Measurements from ENCODE around the gene SCD5.

SCD5 gene

DNA sequence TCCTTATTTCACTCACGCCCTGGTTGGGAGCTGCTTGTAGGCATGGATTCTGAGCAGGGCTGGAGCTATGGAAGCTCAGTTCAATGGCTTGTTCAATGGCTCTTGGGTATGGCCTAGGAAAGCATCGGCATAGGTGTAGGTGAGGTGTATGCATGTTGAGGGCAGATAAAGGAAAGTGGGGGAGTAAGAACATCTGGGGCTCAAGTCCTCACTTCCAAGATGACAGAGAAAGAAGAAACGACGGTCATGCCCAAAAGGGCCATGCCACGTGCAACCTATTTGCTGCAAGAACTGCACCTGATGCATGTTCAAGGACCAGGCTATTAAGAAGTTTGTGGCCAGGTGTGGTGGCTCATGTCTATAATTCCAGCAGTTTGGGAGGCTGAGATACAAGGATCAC is 23.4 kb downstream of the SCD5 start:
- in situ Hi-C loops (cut with HindIII; ENCODE audit: low pct_unique_long_range_greater_than_20kb, low sequenced_read_pairs), result no loop called here
- no peak for TF ChIP-seq JUND (IDR thresholded peaks at IDR 0.05; ENCODE audit: low read depth)
- DNase-seq (ENCODE audit: low read depth in 1 of 2, low spot score in 1 of 2), result no peak

DNA sequence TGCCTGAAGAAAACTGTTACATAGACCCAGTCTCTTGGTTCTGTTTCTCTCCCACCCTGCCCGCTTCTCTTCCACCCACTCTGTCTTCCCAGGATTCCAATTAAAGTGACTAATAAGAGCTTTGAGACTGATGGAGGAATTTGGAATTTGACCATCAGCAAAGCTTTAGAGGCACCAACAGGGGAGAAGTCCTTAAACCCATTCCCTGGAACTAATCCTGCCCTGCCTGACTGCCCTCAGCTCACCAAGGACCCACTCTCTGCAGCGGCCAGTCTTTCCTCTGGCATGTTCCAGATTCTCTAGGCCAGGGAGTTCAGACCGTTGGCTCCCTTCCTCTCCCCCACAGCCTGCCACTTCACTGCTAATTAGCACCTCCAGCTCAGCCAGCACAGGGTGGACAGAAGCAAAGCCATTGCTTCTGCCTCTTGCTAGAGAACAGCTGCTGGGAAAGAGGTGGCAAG is 23.9 kb downstream of the SCD5 start:
- TF ChIP-seq JUND (IDR thresholded peaks at IDR 0.05; ENCODE audit: low read depth), result no peak
- in situ Hi-C loops (cut with HindIII; ENCODE audit: low pct_unique_long_range_greater_than_20kb, low sequenced_read_pairs), result no loop called here
- no peak for DNase-seq (ENCODE audit: low read depth in 1 of 2, low spot score in 1 of 2)

DNA sequence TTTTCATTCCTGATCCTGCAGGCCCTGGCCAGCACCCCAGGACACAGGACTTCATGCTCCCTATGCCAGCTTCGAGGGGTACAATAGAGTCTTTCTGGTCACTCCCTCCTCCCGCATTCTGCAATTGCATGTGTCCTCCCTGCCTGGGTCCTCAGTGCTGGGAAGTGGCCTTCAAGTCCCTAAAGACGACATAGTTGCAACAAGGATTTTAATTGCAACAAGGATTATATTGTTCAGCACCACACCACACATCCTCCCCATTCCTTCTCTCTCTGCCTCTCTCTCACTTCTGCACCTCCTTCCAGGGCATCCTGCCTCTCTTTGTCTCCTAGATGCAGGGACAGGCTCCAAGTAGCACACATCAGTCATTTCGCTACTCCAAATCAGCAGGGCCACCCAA is 25.5 kb downstream of the SCD5 start:
- TF ChIP-seq JUND (IDR thresholded peaks at IDR 0.05; ENCODE audit: low read depth), result no peak
- DNase-seq (ENCODE audit: low read depth in 1 of 2, low spot score in 1 of 2), result no peak
- in situ Hi-C loops (cut with HindIII; ENCODE audit: low pct_unique_long_range_greater_than_20kb, low sequenced_read_pairs), result no loop called here

DNA sequence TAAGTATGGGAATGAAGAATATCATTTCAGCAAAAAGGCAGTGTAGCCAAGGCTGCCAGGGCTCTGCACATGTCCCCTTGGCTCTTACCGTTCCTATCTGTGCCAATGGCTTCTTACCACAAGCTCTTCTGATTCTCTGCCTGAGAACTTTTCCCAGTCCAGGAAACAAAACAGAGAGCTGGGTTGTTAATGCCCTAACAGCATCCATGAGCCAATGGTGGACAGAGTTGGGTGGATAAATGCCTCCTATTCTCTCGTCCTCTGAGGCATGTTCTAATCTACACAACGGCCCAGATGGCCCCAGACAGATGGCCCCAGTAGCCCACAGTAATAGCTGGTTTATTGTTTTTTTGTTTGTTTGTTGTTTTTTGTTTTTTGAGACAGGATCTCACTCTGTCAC is 28.0 kb downstream of the SCD5 start:
- TF ChIP-seq JUND (IDR thresholded peaks at IDR 0.05; ENCODE audit: low read depth), result no peak
- no peak for DNase-seq (ENCODE audit: low read depth in 1 of 2, low spot score in 1 of 2)
- in situ Hi-C loops (cut with HindIII; ENCODE audit: low pct_unique_long_range_greater_than_20kb, low sequenced_read_pairs), result no loop called here

DNA sequence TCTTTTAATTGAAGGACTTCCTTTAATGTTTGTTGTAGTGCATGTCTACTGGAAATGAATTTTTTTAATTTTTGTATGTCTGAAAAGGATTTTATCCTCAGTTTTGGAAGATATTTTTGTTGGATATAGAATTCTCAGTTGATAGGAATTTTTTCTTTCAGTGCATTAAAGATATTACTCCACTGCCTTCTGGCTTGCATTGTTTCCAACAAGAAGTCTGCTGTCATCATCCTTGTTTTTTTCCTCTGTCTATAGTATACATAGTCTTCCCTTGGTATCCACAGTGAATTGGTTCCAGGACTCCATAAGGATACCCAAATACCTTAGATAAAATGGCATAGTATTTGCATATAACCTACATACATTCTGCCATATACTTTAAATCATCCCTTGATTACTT is 33.5 kb downstream of the SCD5 start:
- TF ChIP-seq JUND (IDR thresholded peaks at IDR 0.05; ENCODE audit: low read depth), result no peak
- DNase-seq (ENCODE audit: low read depth in 1 of 2, low spot score in 1 of 2), result no peak
- in situ Hi-C loops (cut with HindIII; ENCODE audit: low pct_unique_long_range_greater_than_20kb, low sequenced_read_pairs), result no loop called here

DNA sequence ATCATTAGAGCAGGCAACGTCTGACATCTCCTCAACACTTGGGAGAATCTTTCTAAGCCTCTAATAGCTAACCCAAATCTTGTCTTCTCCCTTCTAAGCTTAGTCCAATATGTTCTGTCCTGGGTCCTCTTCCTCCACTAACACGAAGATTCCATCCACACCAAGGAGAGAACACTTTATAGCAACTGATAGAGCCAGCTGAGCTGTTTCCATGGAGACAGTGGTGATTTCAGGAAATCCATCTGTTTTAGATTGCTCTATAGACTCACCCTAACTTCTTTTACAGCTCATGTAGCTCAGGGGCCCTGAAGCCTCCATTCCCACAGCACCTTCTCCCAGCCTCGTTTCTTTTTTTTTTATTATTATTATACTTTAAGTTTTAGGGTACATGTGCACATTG is 37.4 kb downstream of the SCD5 start:
- in situ Hi-C loops (cut with HindIII; ENCODE audit: low pct_unique_long_range_greater_than_20kb, low sequenced_read_pairs), result no loop called here
- no peak for TF ChIP-seq JUND (IDR thresholded peaks at IDR 0.05; ENCODE audit: low read depth)
- no peak for DNase-seq (ENCODE audit: low read depth in 1 of 2, low spot score in 1 of 2)

DNA sequence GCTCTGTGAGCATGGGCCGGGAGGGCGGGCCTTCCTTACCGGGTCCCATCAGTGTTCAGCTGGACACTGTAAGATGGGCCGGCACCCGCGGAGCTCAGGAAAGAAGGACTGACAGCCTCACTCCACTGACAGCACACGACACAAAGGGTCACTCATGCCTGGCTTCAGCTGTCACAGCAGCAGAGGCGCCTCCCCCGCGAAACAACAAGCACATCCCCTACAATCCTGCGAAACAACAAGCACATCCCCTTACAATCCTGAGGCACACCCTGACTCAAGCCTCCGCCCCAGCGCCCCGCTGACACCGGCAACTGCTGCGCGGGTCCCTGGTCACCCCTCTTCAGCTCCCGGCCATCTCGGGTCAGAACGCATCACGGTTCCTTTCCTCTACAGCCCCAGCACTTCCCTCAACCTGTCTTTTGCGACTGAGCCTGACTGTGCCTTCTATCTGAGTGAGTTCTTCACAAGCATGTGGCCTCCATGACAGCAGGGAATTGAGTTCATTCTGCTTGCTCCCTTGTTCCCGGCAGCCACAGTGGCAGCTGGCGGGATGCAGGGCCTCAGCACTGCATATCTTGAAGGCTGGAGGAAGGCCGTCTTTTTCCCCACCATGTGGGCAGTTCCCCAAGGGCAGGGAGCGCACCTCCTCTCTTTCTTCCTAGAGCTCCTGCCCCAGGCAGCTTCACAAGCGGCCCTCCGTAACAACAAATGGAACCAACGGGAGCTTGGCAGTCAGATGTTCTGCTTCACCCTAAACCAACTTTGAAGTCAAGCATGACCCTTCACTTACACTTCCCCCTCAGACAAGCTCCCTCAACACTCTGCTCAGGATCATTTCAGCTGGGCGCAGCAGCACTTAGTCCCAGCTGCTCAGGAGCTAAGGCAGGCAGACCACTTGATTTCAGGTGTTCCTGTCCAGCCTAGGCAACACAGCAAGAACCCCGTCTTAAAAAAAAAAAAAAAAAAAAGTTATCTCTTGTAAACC is 39.6 kb downstream of the SCD5 start:
- no peak for TF ChIP-seq JUND (IDR thresholded peaks at IDR 0.05; ENCODE audit: low read depth)
- no peak for DNase-seq (ENCODE audit: low read depth in 1 of 2, low spot score in 1 of 2)
- in situ Hi-C loops (cut with HindIII; ENCODE audit: low pct_unique_long_range_greater_than_20kb, low sequenced_read_pairs), result no loop called here

DNA sequence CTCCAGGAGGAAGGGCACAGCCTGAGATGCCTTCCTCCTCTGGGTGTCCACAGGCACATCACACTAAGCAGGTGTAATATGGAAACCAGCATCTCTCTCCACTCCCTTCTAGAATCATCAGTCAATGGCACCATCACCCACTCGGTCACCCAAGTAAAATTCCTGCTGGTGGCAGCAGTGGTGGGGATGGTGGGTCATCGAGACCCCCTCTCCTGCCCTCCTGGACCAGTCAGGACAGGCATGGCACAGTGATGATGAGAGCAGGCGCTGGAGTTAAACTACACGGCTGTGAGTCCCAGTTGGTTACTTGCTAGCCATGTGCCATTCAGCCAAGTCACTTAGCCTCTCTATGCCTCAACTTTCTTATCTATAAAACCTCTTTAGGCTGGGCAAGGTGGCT is 42.5 kb downstream of the SCD5 start:
- TF ChIP-seq JUND (IDR thresholded peaks at IDR 0.05; ENCODE audit: low read depth), result no peak
- DNase-seq (ENCODE audit: low read depth in 1 of 2, low spot score in 1 of 2), result no peak
- in situ Hi-C loops (cut with HindIII; ENCODE audit: low pct_unique_long_range_greater_than_20kb, low sequenced_read_pairs), result no loop called here

DNA sequence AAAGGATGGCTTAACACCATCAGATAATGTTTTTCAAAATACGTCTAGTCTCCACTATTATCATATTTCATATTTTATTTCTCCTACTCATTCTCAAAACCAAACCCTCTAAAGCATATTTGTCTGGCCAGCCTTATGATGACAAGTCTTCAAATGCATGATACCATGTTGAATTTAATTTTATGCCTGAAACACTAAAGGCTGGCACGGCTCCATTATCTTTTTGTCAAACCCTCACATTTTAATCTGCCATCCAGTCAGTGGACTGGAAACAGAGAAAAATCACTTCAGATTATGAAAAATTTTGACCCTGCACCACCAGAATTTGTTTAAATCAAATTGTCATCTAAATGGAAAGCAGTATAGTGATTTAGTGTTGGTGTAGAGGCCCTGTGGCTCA is 42.9 kb downstream of the SCD5 start:
- no peak for DNase-seq (ENCODE audit: low read depth in 1 of 2, low spot score in 1 of 2)
- no peak for TF ChIP-seq JUND (IDR thresholded peaks at IDR 0.05; ENCODE audit: low read depth)
- in situ Hi-C loops (cut with HindIII; ENCODE audit: low pct_unique_long_range_greater_than_20kb, low sequenced_read_pairs), result no loop called here

DNA sequence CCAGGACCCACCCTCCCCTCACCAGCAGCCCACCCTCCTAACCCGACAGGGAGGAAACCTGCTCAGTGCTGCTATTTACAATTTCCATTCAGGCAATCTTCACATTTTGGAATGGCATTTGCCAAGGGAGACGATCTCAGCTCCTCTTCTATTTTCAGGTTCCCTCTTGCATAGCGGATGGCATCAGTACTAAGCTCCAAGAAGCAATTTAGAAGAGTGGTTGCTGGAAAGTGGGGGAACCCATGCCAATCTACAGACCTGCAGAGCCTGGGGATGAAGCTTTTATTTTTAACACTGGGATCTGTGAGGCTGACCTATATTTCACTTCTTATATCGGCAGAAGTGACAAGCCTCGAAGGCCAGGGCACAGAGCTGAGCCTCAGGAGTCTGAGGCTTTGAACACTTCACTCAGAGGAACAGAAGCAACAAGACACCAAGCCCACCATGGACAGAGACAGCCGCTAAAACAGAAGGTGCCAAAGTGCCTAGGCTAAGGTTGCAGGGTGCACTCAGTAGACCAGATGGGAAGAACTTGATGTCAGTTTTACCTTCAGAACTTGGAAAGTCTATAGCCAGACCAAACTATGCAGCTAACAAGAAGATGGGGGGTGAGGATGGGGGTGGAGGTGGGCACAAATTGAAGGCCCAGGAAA is 44.0 kb downstream of the SCD5 start:
- no peak for DNase-seq (ENCODE audit: low read depth in 1 of 2, low spot score in 1 of 2)
- no peak for TF ChIP-seq JUND (IDR thresholded peaks at IDR 0.05; ENCODE audit: low read depth)
- in situ Hi-C loops (cut with HindIII; ENCODE audit: low pct_unique_long_range_greater_than_20kb, low sequenced_read_pairs), result no loop called here

DNA sequence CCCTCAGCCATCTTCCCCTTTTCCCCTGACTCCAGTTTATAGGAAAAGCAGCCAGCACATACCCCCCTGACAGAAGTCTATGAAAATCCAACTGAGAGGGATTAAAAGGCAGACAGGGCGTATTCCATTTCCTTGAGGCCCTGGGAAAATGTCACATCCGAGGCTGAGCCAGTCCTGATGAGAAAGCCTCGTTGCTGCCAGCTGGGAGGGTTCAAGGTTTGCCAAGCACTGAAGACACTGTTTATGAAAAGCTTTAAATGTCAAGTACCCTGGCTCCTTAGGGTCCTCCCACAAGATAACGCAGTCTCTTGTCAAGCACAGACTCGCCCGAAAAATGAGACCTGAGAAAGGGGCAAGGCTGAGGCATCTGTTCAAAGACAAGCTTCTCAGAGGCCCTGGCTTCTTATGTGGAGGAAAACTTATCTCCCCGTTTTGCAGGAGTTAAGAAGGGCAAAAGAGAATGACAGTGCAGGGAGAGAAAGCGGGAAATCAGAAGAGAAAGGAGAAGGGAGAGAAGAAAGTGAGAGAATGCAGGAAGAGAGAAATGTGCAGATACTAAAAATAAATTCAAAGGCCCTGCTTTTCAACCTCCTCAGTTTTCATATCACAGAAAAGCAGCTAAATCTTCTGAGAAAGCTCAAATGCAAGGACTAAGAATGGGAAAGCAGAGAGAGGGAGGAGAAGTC is 44.7 kb downstream of the SCD5 start:
- DNase-seq (ENCODE audit: low read depth in 1 of 2, low spot score in 1 of 2), result no peak
- in situ Hi-C loops (cut with HindIII; ENCODE audit: low pct_unique_long_range_greater_than_20kb, low sequenced_read_pairs), result no loop called here
- TF ChIP-seq JUND (IDR thresholded peaks at IDR 0.05; ENCODE audit: low read depth), result no peak

DNA sequence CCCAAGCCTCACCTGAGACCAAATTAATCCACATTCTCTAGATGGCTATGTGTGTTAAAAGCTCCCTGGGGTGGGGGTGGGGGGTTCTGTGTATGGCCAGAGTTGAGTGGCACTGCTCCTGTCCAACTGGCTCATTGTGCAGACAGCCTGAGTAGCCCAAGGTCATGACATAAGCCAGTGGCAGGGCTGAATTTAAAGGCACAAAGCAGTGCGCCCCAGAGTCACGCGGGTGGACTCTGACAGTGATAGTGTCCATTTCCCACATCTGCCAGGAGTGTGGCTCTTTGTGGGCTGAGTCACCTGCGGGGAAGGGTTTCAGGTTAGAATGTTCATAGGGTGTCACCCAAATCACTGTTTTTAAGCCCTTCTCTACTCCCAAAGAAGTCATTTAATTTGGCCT is 45.4 kb downstream of the SCD5 start:
- no peak for TF ChIP-seq JUND (IDR thresholded peaks at IDR 0.05; ENCODE audit: low read depth)
- in situ Hi-C loops (cut with HindIII; ENCODE audit: low pct_unique_long_range_greater_than_20kb, low sequenced_read_pairs), result no loop called here
- DNase-seq (ENCODE audit: low read depth in 1 of 2, low spot score in 1 of 2), result peak in 1 of 2 experiments; percentile 11

Data from T47D (cell line).